SK-N-SH (cell line): ENCODE data around the gene MPP3.

Experiments
- GABPA ChIP-seq: IDR thresholded peaks from 2 replicates; pipeline ENCODE4 v1.4.0; 2012; ENCODE audit warnings: low read depth, mild to moderate bottlenecking
- JUND ChIP-seq: IDR thresholded peaks from 2 replicates; pipeline ENCODE4 v1.4.0; 2012
- POLR2AphosphoS5 ChIP-seq: IDR thresholded peaks from 2 replicates; pipeline ENCODE4 v1.6.1; 2012; ENCODE audit warnings: low read depth, low read length
- SMC3 ChIP-seq: IDR thresholded peaks from 2 replicates; pipeline ENCODE4 v1.6.1; 2012; ENCODE audit warnings: low read depth, low read length, improper control_type of control experiment
- TEAD4 ChIP-seq: IDR thresholded peaks from 2 replicates; pipeline ENCODE4 v1.4.0; 2012; ENCODE audit warnings: mild to moderate bottlenecking, borderline replicate concordance; ENCODE audit not compliant: insufficient read depth
- TF ChIP-seq, protein P1 (sequence below): fragments of 200-600 bp; sonication (generic); IDR thresholded peaks from 2 replicates; pipeline ENCODE4 v1.6.1; 2017; ENCODE audit warnings: antibody characterized with exemption, mild to moderate bottlenecking, moderate library complexity

GRCh38 chr17:43754947-43755346 lies 78.0 kb downstream of the MPP3 start:
- TF ChIP-seq, protein P1, sequence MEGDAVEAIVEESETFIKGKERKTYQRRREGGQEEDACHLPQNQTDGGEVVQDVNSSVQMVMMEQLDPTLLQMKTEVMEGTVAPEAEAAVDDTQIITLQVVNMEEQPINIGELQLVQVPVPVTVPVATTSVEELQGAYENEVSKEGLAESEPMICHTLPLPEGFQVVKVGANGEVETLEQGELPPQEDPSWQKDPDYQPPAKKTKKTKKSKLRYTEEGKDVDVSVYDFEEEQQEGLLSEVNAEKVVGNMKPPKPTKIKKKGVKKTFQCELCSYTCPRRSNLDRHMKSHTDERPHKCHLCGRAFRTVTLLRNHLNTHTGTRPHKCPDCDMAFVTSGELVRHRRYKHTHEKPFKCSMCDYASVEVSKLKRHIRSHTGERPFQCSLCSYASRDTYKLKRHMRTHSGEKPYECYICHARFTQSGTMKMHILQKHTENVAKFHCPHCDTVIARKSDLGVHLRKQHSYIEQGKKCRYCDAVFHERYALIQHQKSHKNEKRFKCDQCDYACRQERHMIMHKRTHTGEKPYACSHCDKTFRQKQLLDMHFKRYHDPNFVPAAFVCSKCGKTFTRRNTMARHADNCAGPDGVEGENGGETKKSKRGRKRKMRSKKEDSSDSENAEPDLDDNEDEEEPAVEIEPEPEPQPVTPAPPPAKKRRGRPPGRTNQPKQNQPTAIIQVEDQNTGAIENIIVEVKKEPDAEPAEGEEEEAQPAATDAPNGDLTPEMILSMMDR = no peak
- TF ChIP-seq GABPA (no peak), TEAD4 (no peak), JUND (no peak), SMC3 (no peak), POLR2AphosphoS5 (no peak)
